Measurements from ENCODE around the gene IGDCC3.

DNA sequence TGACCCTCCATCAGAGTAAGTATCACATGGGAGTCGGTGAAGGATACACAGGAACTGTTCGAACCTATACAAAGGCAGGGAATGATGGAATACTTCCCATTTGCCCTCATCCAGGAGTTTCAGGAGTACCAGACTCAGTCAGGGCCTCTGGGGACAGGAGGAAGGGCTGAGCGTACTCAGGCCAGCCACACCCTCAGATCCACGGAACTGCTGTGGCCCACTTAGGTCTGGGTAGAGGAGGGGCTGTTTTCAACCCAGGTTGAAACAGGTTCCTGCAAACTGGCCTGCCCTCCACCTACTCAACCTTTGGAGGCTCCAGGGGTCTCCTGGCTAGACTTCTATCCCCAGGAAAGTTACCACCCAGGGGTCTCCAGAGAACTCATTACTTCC, 6.7 kb upstream of the IGDCC3 start:
- TF ChIP-seq RBBP5 (IDR thresholded peaks at IDR 0.05; ENCODE audit: borderline replicate concordance, low read depth, low read length) (no peak), CHD2 (IDR thresholded peaks at IDR 0.05; ENCODE audit: low read length) (no peak)
- TF ChIP-seq, protein P1, sequence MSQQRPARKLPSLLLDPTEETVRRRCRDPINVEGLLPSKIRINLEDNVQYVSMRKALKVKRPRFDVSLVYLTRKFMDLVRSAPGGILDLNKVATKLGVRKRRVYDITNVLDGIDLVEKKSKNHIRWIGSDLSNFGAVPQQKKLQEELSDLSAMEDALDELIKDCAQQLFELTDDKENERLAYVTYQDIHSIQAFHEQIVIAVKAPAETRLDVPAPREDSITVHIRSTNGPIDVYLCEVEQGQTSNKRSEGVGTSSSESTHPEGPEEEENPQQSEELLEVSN (IDR thresholded peaks at IDR 0.05): no peak

Data from H1 (cell line).